ENCODE measurements around the gene CAMK4. TPM values are rescaled to one million over a fixed set of nuclear protein-coding genes. Genes with fewer than 3 reads are reported as not detected.

CAMK4 gene
- total RNA-seq, 4 donors from 2014 or later: 0.19 to 1.1 (median 0.56) TPM

DNA sequence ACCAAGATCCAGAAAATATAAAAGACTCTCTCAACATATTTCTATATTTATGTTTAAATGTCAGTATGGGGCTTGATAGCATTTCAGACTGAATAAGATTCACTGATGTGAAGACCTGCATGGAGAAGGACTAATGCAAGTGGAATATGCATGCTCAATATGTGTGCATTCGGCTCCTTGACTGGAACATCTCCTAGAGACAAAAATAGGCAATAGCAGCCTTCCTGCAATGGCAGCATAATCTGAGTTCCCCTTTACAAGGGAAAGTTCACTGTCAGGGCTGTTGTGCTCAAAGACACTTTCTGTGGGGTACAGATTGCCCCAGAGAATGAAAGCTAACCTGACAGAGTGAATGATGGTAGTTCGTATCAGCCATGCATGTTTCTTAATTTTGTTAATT lies 245.7 kb downstream of the CAMK4 start:
- TF ChIP-seq, protein P1, sequence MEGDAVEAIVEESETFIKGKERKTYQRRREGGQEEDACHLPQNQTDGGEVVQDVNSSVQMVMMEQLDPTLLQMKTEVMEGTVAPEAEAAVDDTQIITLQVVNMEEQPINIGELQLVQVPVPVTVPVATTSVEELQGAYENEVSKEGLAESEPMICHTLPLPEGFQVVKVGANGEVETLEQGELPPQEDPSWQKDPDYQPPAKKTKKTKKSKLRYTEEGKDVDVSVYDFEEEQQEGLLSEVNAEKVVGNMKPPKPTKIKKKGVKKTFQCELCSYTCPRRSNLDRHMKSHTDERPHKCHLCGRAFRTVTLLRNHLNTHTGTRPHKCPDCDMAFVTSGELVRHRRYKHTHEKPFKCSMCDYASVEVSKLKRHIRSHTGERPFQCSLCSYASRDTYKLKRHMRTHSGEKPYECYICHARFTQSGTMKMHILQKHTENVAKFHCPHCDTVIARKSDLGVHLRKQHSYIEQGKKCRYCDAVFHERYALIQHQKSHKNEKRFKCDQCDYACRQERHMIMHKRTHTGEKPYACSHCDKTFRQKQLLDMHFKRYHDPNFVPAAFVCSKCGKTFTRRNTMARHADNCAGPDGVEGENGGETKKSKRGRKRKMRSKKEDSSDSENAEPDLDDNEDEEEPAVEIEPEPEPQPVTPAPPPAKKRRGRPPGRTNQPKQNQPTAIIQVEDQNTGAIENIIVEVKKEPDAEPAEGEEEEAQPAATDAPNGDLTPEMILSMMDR (IDR thresholded peaks at IDR 0.05; ENCODE audit: low read depth): no peak

DNA sequence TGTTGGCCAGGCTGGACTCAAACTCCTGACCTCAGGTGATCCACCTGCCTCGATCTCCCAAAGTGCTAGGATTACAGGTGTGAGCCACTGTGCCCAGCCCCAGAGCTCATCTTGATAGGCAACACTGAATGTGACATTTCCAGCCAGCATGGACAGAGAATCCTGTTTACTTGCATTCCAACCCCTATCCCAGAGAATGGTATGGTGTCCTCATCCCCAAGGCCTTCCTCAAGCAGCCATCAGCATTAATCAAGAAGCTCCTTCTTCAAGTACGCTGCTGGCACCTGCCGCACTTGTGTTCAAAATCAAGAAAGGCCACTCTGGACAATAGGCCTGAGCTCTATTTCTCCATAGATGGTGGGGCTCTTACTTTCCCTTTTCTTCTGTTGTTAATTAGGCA lies 247.9 kb downstream of the CAMK4 start:
- TF ChIP-seq, protein P1 (IDR thresholded peaks at IDR 0.05; ENCODE audit: low read depth): no peak

DNA sequence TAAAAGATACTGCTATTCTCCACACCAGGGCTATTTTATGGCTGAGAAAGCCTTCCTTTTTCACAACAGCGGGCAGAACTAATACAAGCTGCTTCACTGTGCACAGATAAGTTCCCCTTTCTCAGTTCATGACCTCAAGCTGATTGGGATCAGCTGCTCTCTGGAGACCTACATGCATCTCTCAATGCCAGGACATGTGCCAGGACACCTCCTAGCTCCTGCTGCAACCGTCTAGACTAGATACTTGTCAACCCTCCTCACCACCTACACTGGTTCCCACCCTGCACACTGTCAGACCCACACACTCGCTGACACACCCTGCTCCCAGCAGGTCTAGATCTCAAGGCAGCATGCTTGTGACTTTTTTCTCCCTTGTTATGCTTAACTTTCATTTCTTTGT lies 248.4 kb downstream of the CAMK4 start:
- TF ChIP-seq, protein P1 (IDR thresholded peaks at IDR 0.05; ENCODE audit: low read depth): no peak

DNA sequence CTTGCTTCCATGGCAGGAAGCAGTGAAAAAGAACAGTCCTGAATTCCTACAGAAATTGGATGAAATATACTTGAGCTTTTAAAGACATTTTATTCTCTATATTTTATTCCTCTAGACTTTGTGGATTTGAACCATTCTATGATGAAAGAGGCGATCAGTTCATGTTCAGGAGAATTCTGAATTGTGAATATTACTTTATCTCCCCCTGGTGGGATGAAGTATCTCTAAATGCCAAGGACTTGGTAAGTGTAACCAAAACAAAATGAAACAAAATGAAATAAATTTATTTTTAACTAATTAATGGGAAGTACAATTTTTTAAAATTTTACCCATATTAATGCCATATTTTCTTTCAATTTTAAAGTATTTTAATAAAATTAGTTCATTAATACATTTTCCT lies 254.1 kb downstream of the CAMK4 start:
- TF ChIP-seq, protein P1 (IDR thresholded peaks at IDR 0.05; ENCODE audit: low read depth): no peak

DNA sequence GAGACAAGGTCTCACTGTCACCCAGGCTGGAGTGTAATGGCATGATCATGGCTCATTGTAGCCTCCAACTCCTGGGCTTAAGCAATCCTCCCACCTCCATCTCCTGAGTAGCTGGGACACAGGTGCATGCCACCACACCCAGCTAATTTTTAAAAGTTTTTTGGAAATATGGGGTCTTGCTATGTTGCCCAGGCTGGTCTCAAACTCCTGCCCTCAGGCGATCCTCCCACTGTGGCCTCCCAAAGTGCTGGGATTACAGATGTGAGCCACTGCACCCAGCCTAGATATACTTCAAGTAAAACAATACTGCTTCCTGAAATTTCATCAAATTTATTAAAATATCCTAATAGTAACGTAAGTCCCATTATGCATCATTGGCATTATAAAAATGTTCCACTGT lies 254.7 kb downstream of the CAMK4 start:
- TF ChIP-seq, protein P1 (IDR thresholded peaks at IDR 0.05; ENCODE audit: low read depth): no peak

DNA sequence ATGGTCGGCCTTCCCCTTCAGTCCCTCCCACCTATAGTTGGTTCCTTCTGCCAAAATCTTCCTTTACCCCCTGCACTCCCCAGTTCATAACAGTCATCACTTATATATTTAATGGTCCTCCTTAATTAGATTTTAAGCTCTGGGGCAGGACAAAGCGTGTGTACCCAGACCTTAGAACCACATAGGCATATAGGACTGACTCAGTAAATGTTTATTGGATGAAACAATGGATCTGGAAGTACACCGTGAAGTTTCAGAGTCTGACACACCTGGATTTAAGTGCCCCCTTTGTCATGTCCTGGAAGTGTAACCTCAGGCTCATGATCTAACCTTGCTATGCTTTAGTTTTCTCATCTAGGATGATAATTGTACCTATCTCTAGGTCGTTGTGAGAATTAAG lies 256.2 kb downstream of the CAMK4 start:
- TF ChIP-seq, protein P1 (IDR thresholded peaks at IDR 0.05; ENCODE audit: low read depth): no peak

DNA sequence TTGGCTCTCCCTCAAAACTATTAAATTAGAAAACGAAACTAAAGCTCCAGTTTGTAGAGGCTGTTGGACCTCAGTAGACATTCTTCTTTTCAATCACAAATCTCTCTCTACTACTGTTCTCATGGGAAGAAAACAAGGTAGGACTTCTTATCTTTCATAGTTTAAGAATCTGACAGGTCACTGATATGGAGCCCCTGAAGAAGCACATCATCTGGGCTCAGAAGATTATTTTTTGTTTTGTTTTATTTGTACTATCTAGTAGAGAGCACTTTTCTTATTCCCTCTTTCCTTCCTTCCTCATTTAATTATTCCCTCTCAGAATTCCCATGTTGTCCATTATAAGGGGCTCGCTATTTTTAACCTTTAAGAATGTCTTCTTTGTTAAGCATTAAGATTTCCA lies 261.9 kb downstream of the CAMK4 start:
- TF ChIP-seq, protein P1 (IDR thresholded peaks at IDR 0.05; ENCODE audit: low read depth): no peak
